NOMO-1 treated with dmso at 0.1 percent for 144 hours (cell line): ENCODE data around the gene PAM.
A peak's percentile ranks its signal among the peaks of the same experiment; 100 is the strongest.
"Not testable (repeated sequence)": the region's sequence is repeated elsewhere in the genome, so short reads cannot be mapped to it uniquely, and the experiment has no call there.

Experiments
- DNase-seq: peaks from one replicate; lab custom pipeline; 2025; ENCODE audit not compliant: unreplicated experiment; lab: John Stamatoyannopoulos, UW

PAM gene

DNA sequence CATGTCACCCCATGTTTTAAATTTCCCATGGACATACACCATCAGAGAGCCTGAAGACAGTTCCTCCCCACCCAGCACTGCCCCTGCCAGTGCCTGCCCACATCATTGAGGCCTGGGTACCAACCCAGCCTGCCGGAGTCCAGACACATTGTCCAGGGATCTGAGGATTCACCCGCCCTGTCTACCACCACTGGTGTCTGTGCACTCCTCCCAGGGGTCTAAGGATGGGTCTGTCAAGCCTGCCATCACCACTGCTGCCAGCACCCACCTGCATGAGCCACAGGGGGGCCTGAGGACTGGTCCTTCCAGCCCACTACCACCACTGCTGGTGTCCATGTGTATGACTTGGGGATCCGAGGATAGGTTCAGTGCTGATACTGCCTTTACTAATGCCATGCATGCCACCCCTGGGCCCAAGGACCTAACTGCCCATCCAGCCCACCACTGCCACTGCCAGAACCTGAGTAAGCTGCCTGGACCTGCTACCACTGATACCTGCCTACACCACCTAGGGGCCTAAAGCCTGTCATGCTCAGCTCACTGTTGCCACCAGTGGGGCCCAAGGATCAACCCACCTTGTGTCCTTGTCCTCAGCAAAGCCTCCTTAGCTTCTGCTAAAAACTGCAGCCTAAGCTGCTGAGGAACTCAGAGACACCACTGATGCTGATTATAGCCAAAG, 227.0 kb downstream of the PAM start:
- no peak for DNase-seq

DNA sequence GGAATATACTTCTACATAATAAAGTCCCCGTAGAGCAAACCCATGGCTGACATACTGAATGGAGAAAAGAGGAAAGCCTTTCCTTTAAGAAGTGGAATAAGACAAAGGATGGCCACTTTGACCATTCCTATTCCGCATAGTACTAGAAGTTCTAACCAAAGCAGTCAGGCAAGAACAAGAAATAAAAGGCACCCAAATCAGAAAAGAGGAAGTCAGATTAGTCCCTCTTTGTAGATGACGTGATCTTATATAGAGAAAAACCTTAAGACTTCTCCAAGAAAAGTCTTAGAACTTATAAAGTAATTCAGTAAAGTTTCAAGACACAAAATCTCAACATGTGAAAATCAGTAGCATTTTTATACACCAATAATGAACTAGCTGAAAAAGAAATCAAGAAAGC, 231.0 kb downstream of the PAM start:
- no peak for DNase-seq

DNA sequence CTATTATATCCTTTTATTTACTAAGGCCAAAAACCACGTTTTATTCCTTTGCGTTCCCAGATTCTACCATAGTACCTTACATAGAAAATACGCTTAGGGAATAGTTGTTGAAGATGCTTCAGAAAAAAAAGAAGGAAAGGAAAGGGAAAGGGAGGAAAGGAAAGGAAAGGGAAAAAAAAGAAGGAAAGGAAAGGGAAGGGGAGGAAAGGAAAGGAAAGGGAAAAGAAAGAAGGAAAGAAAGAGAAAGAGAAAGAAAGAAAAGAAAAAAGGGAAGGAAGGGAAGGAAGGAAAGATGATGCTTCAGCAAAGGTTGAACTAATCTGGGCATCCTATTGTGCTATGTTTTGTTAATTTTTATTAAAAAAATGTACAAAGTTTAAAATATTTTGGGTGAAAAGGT, 233.4 kb downstream of the PAM start:
- no peak for DNase-seq

DNA sequence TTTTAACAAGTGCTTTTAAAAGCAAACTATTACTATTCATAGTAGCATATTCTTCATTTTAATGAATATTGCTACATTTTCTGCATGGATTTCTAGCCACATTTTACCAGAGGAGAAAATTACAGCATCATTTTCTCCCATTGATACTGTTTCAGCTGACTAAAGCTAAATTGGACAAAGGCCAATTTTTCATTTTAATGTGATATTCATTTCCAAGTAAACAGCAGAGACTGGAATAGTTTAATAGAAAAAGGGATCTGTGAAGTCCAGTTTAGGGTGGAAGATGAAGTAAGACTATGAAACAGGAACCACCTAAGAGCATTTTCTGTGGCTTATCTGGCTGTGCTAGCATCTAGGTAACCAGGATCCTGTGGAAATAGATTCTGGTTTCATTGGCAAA, 236.7 kb downstream of the PAM start:
- DNase-seq, result no peak

DNA sequence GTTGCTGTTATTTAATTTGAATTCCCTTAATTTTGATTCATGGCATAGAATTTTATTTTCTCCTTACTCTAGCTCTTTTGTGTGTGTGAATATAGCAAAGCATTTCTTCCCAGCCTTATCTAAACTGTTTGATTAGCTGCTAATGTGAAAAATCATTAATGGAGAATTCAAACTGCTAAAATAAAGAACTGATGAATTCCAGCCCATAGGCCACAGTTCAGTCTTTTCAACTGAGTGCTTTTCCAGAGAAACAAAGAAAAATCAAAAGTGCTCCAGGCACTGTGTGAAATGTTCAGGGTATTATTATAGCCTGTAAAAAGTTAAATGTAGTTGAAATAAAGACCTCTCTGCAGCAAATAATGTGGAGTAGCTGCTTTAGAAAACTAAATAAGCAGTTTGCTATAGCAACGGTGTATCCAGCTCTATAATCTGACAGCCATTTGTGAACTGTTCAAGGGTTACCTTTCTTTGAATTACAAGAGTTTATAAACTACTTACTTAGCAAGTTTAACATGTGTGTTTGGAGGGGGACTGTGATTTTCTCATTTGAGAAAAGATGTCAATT, 241.0 kb downstream of the PAM start:
- no peak for DNase-seq

DNA sequence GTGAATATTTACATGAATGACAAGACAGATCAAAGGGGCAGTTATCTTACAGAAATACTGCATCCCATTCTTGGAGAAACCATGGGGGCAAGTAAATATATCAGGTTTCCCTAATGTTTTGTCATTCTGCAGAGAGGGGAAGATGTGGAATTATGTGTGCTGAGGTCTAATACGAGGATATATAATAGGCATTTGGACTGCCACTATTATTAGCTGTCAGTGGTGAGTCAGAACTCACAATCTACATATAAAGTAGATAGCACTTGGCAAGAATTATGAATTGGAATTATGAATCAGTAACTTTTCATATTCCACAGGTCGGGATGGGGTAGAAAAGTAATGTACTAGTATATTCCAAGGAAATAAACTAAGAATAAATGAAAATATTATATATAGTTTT, 243.1 kb downstream of the PAM start:
- no peak for DNase-seq

DNA sequence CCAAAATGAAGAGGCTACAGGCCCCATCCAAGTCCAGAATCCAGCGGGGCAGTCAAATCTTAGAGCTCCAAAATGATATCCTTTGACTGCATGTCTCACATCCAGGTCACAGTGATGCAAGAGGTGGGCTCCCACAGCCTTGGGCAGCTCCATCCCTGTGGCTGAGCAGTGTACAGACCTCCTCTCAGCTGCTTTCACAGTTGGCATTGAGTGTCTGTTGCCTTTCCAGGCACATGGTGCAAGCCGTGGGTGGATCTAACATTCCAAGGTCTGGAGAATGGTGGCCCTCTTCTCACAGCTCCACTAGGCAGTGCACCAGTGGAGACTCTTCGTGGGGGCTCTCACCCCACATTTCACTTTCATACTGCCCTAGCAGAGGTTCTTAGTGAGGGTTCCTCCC, 244.1 kb downstream of the PAM start:
- no peak for DNase-seq

DNA sequence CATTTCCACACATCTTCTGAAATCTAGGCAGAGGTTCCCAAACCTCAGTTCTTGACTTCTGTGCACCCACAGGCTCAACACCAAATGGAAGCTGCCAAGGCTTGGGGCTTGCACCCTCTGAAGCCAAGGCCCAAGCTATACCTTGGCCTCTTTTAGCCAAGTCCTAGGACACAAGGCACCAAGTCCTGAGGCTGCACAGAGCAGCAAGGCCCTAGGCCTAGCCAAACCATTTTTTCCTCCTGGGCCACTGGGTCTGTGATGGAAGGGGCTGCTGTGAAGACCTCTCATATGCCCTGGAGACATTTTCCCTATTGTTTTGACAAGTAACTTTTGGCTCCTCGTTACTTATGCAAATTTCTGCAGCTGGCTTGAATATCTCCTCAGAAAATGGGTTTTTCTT, 244.5 kb downstream of the PAM start:
- not testable (repeated sequence) for DNase-seq

DNA sequence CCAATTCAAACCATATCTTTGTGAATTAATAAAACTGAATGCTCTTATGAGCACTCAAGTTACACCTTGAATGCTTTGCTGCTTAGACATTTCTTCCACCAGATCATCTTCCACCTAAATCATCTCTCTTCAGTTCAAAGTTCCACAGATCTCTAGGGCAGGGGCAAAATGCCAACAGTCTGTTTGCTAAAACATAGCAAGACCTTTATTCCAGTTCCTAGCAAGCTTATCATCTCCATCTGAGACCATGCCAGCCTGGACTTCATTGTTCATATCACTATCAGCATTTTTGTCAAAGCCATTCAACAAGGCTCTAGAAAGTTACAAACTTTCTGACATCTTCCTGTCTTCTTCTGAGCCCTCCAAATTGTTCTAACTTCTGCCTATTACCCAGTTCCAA, 245.0 kb downstream of the PAM start:
- no peak for DNase-seq

DNA sequence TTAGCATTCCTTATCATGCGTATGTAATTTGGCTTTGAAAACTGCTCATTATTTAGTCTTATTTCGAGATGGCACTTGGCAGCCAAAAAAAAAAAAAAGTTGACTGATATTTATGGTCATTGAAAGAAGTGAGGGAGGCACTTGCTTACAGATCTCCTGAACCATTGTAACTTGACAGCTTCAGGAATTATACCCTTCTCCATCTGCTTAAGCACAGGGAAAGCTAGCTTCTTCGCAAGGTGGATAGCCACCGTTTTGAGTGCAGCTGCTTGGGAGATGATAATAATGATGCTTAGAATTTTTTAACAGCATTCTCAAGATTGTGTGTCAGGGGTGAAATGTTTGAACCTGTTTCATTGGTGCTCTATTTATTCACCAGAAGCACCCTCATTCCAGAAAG, 248.8 kb downstream of the PAM start:
- DNase-seq, result no peak

DNA sequence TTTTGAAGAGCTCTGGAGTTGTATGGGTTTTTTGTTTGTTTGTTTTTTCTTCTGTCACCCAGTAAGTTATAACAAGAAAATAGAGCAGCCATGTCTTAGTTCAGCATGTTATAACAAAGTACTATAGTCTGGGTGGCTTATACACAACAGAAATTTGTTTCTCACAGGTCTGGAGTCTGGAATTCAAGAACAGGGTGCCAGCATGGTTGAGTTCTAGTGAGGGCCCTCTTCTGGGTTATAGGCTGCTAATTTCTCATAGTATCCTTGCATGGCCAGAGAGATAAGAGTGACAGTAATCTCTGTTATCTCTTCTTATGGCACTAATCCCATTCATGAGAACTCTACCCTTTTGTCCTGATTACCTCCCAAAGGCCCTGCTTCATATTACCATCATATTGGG, 250.2 kb downstream of the PAM start:
- no peak for DNase-seq

DNA sequence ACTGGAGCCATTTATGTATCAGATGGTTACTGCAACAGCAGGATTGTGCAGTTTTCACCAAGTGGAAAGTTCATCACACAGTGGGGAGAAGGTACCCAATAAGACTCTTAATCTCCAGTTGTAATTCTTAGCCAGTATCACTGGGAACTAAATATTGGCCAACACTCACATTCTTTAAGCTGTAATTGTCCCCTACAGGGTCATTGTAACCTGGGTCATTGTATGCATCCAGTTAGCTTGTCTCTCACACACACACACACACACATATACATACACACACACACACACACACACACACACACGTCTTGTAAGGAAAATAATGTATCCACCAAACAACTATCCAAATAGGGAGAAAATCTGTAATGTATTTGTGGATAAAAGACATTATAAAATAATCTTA, 251.8 kb downstream of the PAM start:
- DNase-seq, result no peak

DNA sequence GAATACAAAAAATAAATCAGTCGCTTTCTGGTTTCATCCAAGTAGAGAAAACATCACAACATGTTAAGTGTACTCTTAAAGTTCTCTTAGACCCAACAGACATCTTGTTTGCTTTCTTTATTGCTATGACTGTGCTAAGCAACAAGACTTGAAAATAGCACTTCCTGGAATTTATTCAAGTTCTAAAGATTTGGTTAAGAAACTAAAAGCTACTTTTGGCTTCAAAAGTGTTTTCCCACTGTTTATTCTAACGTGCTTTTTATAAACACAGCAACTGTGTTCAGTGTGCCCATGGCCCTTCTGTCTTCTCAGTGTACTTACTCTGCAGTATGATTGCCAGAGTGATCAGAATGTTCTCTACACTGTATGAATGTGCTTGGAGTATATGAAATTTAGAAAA, 255.1 kb downstream of the PAM start:
- no peak for DNase-seq

DNA sequence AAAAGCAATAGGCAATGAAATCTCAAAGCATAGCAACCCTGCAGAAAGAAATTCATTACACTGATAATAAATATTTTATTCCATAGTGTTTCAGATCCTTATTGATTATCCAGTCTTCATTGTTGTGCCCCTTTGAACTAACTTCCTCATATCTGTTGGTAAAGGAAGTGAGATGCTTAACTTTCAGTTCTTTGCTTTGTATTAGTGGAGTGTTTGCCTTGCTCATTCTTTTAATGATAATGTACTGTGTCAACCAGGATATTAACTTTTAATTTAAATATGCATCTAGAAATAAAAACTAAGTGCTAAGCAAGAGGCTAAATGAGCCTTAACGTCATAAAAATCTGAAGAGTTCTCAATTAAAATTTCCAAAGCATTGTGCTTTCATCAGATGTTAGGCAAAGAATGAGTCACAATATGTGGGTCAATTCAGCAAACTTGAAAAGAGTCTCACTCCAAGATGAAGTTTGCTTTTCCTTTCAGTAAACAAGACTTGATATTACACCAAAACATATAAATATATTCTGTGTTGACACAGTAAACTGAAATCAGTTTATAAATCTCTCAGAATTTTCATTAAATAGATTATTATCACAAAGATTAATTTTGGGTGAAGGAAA, 258.9 kb downstream of the PAM start:
- no peak for DNase-seq

DNA sequence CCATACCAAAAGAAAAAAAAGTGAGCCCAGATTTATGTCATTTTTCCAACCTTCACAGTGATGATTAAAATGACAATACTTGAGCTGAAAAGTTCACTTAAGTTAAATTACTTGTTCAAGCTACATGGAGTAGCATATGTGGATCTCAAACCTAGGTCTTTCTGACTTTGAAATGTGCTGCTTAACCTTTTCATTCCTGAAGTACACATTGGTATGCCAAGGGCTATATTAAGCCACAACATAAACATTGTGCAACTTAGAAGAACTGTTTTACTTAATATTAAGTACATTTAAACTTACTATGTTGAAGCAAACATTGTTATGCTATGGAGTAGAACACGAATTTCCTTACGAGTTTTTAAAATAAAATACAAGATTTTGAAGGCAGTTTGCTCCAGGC, 259.9 kb downstream of the PAM start:
- DNase-seq, result no peak

DNA sequence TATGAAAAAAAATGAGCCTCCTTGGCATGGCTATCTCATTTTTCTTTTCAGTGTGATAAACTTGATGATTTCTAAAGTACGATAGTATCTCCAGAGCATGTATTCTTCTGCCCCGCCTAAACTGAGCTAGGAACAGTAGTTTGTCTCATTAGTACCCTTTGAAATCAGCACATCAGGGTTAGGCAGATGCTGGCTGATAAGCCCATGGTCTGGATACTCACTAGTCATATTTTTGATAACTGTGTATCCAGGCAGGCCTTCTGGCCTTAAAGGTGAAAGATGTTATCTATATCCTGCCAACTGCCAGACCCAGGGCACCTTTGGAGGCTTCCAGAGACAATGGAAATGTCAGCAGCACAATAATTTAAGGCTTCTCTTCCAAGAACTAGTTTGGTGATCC, 261.1 kb downstream of the PAM start:
- DNase-seq, result no peak

DNA sequence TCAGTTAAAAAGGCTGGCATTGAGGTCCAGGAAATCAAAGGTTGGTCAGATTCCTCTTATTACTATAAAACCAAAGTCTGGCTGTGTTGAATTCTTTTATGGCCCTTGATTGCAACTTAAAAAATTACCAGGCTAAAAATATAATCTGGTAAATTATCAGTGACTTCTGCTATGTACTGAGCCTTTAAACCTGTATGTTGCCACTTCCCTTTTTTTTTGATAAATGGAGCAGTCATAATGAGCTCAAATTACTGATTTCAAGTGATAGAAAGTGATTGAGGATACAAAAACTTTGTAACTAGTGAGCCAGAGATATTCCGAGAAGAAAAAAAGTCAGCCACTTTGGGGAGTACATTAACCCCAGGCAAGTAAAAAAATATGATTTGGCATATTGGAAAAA, 264.7 kb downstream of the PAM start:
- DNase-seq, result peak; percentile 64

DNA sequence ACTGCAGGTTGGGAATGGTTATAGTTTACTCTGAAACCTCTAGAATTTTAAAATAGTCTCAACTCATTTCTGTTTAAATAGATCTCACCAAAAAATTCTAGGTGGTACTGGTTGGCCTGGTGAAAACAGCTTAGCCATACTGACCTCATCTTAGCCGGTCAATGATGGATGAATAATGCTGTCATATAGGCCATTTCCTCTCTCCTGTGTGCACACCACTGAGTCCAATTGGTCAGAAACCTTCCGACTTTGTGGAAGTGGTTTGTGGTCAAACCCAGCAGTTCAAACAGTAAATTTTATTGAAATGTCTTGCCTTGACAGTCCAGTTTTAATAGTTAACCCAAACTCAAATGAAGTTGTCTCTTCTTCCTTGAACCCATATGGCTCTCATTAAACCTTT, 266.2 kb downstream of the PAM start:
- DNase-seq, result peak; percentile 64

DNA sequence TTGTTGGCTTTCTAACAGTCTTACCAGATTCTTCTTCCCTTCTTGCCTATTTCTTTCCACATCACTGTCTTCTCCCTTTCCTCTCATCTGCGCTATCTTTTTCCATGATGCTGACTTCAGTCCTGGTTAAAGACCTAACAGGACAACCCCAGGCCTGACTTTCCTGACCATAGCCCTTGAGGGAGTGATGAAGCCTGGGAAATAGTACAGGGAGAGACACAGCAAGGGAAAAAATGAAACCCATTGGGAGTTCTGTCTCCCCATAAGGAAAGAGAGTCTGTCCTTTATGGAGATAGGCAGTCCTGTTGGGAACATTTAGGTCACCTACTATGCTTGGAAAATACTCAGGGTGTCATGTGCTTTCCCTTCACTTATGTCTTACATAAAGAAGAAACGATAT, 272.2 kb downstream of the PAM start:
- DNase-seq, result no peak

DNA sequence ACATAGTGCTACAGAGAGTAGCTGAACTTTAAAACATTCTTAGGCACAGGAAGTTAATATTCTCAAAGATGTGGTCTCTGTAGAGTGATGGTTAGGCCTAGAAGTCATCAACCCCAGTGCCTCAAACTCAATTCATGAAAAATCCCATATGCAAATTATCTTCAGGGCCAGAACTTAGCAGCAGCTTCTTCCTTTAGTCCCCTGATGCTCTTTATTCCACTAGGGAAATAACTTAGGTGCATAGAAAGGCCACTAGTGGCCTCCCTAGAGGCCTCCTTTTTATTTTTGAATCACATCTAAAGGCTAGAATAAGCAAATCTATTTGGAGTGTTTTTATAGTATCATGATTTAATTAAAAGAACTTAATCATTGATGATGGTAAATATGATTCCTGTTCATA, 276.5 kb downstream of the PAM start:
- no peak for DNase-seq

DNA sequence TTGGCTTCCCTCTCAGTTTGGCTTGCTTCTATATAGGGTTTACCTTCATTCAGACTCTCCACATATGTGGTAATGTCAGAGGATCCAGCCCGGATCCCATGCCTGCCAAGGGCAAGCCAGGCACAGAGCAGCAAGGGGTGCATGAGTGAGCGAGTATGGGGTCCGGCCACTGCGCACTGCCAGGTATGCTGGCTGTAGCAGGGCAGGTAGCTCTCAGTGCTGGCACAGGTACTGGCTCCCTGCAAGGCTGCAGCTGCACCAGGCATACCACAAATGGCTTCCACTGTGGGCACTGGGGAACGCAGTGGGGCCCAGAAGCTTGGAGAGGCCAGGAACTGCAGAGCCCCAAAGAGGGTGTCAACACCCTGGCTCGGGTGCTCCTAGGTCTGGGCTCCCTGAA, 278.6 kb downstream of the PAM start:
- DNase-seq, result no peak

DNA sequence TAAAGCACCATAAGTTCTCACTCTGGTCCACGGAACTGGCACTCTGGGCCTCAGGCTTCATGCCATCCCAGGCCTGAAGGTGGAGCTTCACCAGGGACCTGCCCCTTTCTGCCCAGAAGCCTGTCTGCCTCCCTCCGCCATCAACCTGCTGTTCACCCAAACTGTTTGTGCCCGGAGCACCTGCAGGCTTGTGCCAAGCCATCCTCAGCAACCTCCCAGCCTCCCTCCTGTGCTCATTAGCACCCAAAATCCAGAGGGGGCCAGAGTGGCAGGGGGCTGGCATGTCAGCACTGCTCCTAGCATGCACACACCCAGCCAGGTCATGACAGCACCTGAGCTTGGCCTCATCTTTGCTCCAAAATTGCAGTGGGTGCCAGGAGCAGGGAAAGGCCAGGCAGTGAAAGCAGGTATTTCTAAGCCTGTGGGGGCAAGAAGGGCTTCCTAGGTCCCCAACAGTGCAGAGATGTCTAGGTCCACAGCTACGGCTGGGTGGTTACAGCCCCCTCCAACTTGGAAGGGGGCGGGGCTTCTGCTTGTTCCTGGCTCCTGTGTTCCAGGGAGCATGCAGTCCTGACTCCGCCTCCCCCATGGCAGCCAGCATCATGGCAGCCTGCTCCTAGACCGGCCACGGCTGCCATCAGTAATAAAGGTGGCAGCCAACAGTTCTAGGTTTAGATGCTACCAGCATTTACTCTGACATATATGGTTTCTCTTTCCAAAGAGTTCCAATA, 279.7 kb downstream of the PAM start:
- DNase-seq, result no peak
